Measurements from ENCODE around the gene DOK1. TPM values are rescaled to one million over a fixed set of nuclear protein-coding genes. Genes with fewer than 3 reads are reported as not detected.

Gene DOK1
- total RNA-seq, 4 donors from 2014 or later, result 22.2 to 34.2 (median 24.2) TPM

- Histone ChIP-seq H3K27ac (no peak overlapping the region), H3K4me3 (no peak overlapping the region), H3K4me1 (peaks cover 0 to 56% (median 18%) of the 10 kb centered on the region in 4 donors), H3K27me3 (no peaks in the 10 kb centered on the region), H3K36me3 (no peaks in the 10 kb centered on the region), H3K9me3 (no peaks in the 10 kb centered on the region)
- TF ChIP-seq CTCF (IDR thresholded peaks at IDR 0.05) (no peak), EP300 (IDR thresholded peaks at IDR 0.05) (no peak), POLR2A (IDR thresholded peaks at IDR 0.05) (no peak)
- 77 to 83% methylated on average over 7 of the region's 7 CpGs for WGBS, 2 donors
- DNase-seq (ENCODE audit: low spot score in 2 of 2), result no peak
Measured at GRCh38 chr2:74550231-74550630, 4.3 kb upstream of the DOK1 start.

- H3K4me3 ChIP-seq, result no peak overlapping the region
- H3K27ac ChIP-seq, result no peak overlapping the region
- no peaks in the 10 kb centered on the region for H3K27me3 ChIP-seq
- peaks cover 0 to 8% (median 0%) of the 10 kb centered on the region in 3 donors for H3K36me3 ChIP-seq
- no peaks in the 10 kb centered on the region for H3K9me3 ChIP-seq
- DNase-seq (ENCODE audit: low spot score in 2 of 2), result no peak
- peaks cover 0 to 63% (median 20%) of the 10 kb centered on the region in 4 donors for H3K4me1 ChIP-seq
- TF ChIP-seq EP300 (IDR thresholded peaks at IDR 0.05), result no peak
- no peak for TF ChIP-seq POLR2A (IDR thresholded peaks at IDR 0.05)
- TF ChIP-seq CTCF (IDR thresholded peaks at IDR 0.05), result no peak
Measured at GRCh38 chr2:74551530-74551929, 3.0 kb upstream of the DOK1 start.

- H3K4me3 ChIP-seq, result no peak overlapping the region
- no peak for DNase-seq (ENCODE audit: low spot score in 2 of 2)
- no peaks in the 10 kb centered on the region for H3K27me3 ChIP-seq
- TF ChIP-seq POLR2A (IDR thresholded peaks at IDR 0.05) (no peak), CTCF (IDR thresholded peaks at IDR 0.05) (no peak), EP300 (IDR thresholded peaks at IDR 0.05) (no peak)
- H3K9me3 ChIP-seq, result no peaks in the 10 kb centered on the region
- H3K36me3 ChIP-seq, result peaks cover 0 to 15% (median 0%) of the 10 kb centered on the region in 3 donors
- peaks cover 0 to 63% (median 20%) of the 10 kb centered on the region in 4 donors for H3K4me1 ChIP-seq
- WGBS, 2 donors, result 51 to 64% methylated on average over 21 of the region's 21 CpGs
- peak overlapping the region in 3 of 4 donors; percentile 42 to 98 (median 97) for H3K27ac ChIP-seq
Measured at GRCh38 chr2:74551942-74552913, 2.3 kb upstream of the DOK1 start.

- DNase-seq (ENCODE audit: low spot score in 2 of 2), result no peak
- Histone ChIP-seq H3K27ac (peak overlapping the region; percentile 89 to 98 (median 96)), H3K36me3 (peaks cover 0 to 15% (median 0%) of the 10 kb centered on the region in 3 donors), H3K27me3 (no peaks in the 10 kb centered on the region), H3K9me3 (no peaks in the 10 kb centered on the region), H3K4me1 (peaks cover 0 to 62% (median 20%) of the 10 kb centered on the region in 4 donors), H3K4me3 (peak overlapping the region; percentile 72 to 95 (median 79))
- WGBS, 2 donors, result 30 to 36% methylated on average over 25 to 26 of the region's 27 CpGs
- TF ChIP-seq CTCF (IDR thresholded peaks at IDR 0.05), result no peak
- no peak for TF ChIP-seq POLR2A (IDR thresholded peaks at IDR 0.05)
- no peak for TF ChIP-seq EP300 (IDR thresholded peaks at IDR 0.05)
Measured at GRCh38 chr2:74552914-74553811, 1.4 kb upstream of the DOK1 start.
